GM21576 (cell line): Measurements from ENCODE around the gene ANKRD34B.

Source experiments
- ATAC-seq: cut with Tn5 transposase; IDR thresholded peaks from one replicate; pipeline ENCODE4 v1.9.1; 2021; ENCODE audit warnings: mild to moderate bottlenecking, moderate library complexity; ENCODE audit not compliant: unreplicated experiment

The ANKRD34B gene

GRCh38 chr5:80573062-80573461 is 3.0 kb upstream of the ANKRD34B start:
- ATAC-seq: no peak

GRCh38 chr5:80569086-80569960 is 757 bp downstream of the ANKRD34B start:
- no peak for ATAC-seq

GRCh38 chr5:80568251-80568650 is 1.8 kb downstream of the ANKRD34B start:
- no peak for ATAC-seq

GRCh38 chr5:80566711-80567259 is 3.3 kb downstream of the ANKRD34B start:
- ATAC-seq: no peak

GRCh38 chr5:80565330-80565729 is 4.8 kb downstream of the ANKRD34B start:
- no peak for ATAC-seq

GRCh38 chr5:80559244-80559643 is 10.8 kb downstream of the ANKRD34B start:
- no peak for ATAC-seq

GRCh38 chr5:80555099-80555498 is 15.0 kb downstream of the ANKRD34B start:
- ATAC-seq: no peak

- ATAC-seq: no peak
Observed at GRCh38 chr5:80554646-80555045, 15.4 kb downstream of the ANKRD34B start.

GRCh38 chr5:80541392-80541791 is 28.7 kb downstream of the ANKRD34B start:
- no peak for ATAC-seq

- no peak for ATAC-seq
Observed at GRCh38 chr5:80540691-80541090, 29.4 kb downstream of the ANKRD34B start.

GRCh38 chr5:80516826-80517225 is 53.3 kb downstream of the ANKRD34B start:
- no peak for ATAC-seq

- no peak for ATAC-seq
Observed at GRCh38 chr5:80509362-80509761, 60.7 kb downstream of the ANKRD34B start.

- no peak for ATAC-seq
Observed at GRCh38 chr5:80508844-80509243, 61.2 kb downstream of the ANKRD34B start.

GRCh38 chr5:80507663-80508062 is 62.4 kb downstream of the ANKRD34B start:
- ATAC-seq: no peak
